Activated CD8-positive, alpha-beta memory T cell treated with anti-CD3 and anti-CD28 coated beads for 24 hours (primary cell): ENCODE data around the gene NTM.
"Not testable (repeated sequence)": the region's sequence is repeated elsewhere in the genome, so short reads cannot be mapped to it uniquely, and the experiment has no call there.

Experiments
- DNase-seq: peaks from one replicate; pipeline ENCODE4 v3.0.0-alpha.2; 2020

The NTM gene

GRCh38 chr11:132351050-132351449 lies 980.6 kb downstream of the NTM start:
- no peak for DNase-seq

GRCh38 chr11:132352497-132352896 lies 982.1 kb downstream of the NTM start:
- DNase-seq: no peak

- DNase-seq: no peak
These were observed 982.8 kb downstream of the NTM start for GRCh38 chr11:132353255-132353654.

- DNase-seq: no peak
These were observed 987.6 kb downstream of the NTM start for GRCh38 chr11:132357811-132358572.

- no peak for DNase-seq
These were observed 988.1 kb downstream of the NTM start for GRCh38 chr11:132358573-132358953.

GRCh38 chr11:132361011-132361550 lies 990.7 kb downstream of the NTM start:
- DNase-seq: no peak

GRCh38 chr11:132365650-132366049 lies 995.2 kb downstream of the NTM start:
- DNase-seq: no peak

- no peak for DNase-seq
These were observed 996.9 kb downstream of the NTM start for GRCh38 chr11:132367293-132367692.

- DNase-seq: not testable (repeated sequence)
These were observed 999.7 kb downstream of the NTM start for GRCh38 chr11:132370114-132370513.

GRCh38 chr11:132373405-132374143 lies 1003.2 kb downstream of the NTM start:
- no peak for DNase-seq

- DNase-seq: no peak
These were observed 1009.1 kb downstream of the NTM start for GRCh38 chr11:132379540-132379939.
